K562 (cell line): ENCODE data around the gene LRRC10B. TPM values are rescaled to one million over a fixed set of nuclear protein-coding genes. Genes with fewer than 3 reads are reported as not detected.

ENCODE experiments used
- ATAC-seq: fragments of 200-7000 bp; cut with Tn5 transposase; 3 replicates; pipeline ENCODE4 v1.9.1; 2020; ENCODE audit warnings: moderate library complexity
- BruUV-seq: library from RNA; stranded (reverse); fragments of 400-500 nt; replicated peaks from 2 replicates; lab custom pipeline; 2021; lab: Mats Ljungman, UMichigan
- CTCF ChIA-PET: fragments of 300-600 bp; formaldehyde crosslinking; extraction: SDS; loops from one replicate; lab custom pipeline; 2021; ENCODE audit warnings: low intra/inter-chr PET ratio; lab: Yijun Ruan, JAX
- POLR2A ChIA-PET: fragments of 300-600, 350-650 bp; sonication (Branson Sonifier 250); formaldehyde crosslinking; extraction: SDS; loops from one replicate; lab custom pipeline; 2021; ENCODE audit warnings: antibody characterized with exemption, inconsistent platforms; lab: Yijun Ruan, JAX
- DNase-seq, 4 experiments: peaks; one replicate each; pipeline versions ENCODE4 v3.0.0 to v3.0.0-alpha.2; 2011 to 2018; ENCODE audit warnings: low spot score in 3 of 4, mixed read lengths in 3 of 4; ENCODE audit errors: extremely low read depth in 1 of 4
- FAIRE-seq: peaks from 2 replicates; lab custom pipeline; 2011; peaks lifted over from hg19 to GRCh38; lab: Jason Lieb, UNC
- H2AFZ ChIP-seq: 2 replicates; pipeline ENCODE4 v1.6.0; 2011; ENCODE audit warnings: low read depth, low read length, control low read depth, inconsistent platforms
- H3K27ac ChIP-seq: fragments of 200-600 bp; 3 replicates; pipeline ENCODE4 v1.8.0; 2011; ENCODE audit warnings: low read depth, mild to moderate bottlenecking, control low read depth, inconsistent platforms, low read length, moderate library complexity, mixed read lengths; ENCODE audit errors: extremely low read depth
- H3K27me3 ChIP-seq, 2 experiments: fragments of 300-600 bp in 1 of 2; 2 replicates in 1 of 2; 3 replicates in 1 of 2; pipeline versions ENCODE4 v1.6.0 to v1.8.0; 2011; ENCODE audit warnings: inconsistent platforms in 2 of 2, low read length in 2 of 2, mild to moderate bottlenecking in 1 of 2, mixed read lengths in 1 of 2, moderate library complexity in 1 of 2; ENCODE audit not compliant: control insufficient read depth in 2 of 2, insufficient read depth in 2 of 2
- H3K36me3 ChIP-seq: fragments of 300-600 bp; 3 replicates; pipeline ENCODE4 v1.8.0; 2011; ENCODE audit warnings: mild to moderate bottlenecking, low read length, inconsistent platforms; ENCODE audit not compliant: control insufficient read depth, insufficient read depth
- H3K4me1 ChIP-seq, 2 experiments: fragments of 200-600 bp in 1 of 2; replicated peaks in 1 of 2; 2 replicates in 1 of 2; 3 replicates in 1 of 2; pipeline versions ENCODE4 v1.5.1 to v1.8.0; 2011; ENCODE audit warnings: inconsistent platforms in 2 of 2, low read length in 2 of 2, mild to moderate bottlenecking in 1 of 2, mixed read lengths in 1 of 2, moderate library complexity in 1 of 2; ENCODE audit not compliant: control insufficient read depth in 2 of 2, insufficient read depth in 2 of 2
- H3K4me2 ChIP-seq: 2 replicates; pipeline ENCODE4 v1.6.1; 2011; ENCODE audit warnings: low read length, control low read depth, inconsistent platforms, mixed read lengths; ENCODE audit not compliant: insufficient read depth
- H3K4me3 ChIP-seq: fragments of 200-600 bp; sonication (generic), shearing (Covaris generic); 2 replicates; pipeline ENCODE4 v1.5.1; 2016; ENCODE audit warnings: control low read depth, inconsistent platforms
- H3K79me2 ChIP-seq: fragments of 200-600 bp; 3 replicates; pipeline ENCODE4 v1.8.0; 2011; ENCODE audit warnings: low read length, inconsistent platforms; ENCODE audit not compliant: control insufficient read depth, insufficient read depth
- H3K9ac ChIP-seq, 2 experiments: 2 replicates each; pipeline versions ENCODE4 v1.6.0 to v1.6.1; 2011; ENCODE audit warnings: low read depth in 2 of 2, low read length in 2 of 2, control low read depth in 1 of 2, inconsistent platforms in 1 of 2, mild to moderate bottlenecking in 1 of 2, mixed read lengths in 1 of 2; ENCODE audit not compliant: insufficient read depth in 1 of 2
- H3K9me1 ChIP-seq: one replicate; pipeline ENCODE4 v1.6.0; 2011; ENCODE audit warnings: inconsistent platforms, mild to moderate bottlenecking, low read length, moderate library complexity; ENCODE audit not compliant: control insufficient read depth, insufficient read depth
- H3K9me3 ChIP-seq: replicated peaks from 2 replicates; pipeline ENCODE4 v1.5.1; 2011; ENCODE audit warnings: low read depth, low read length, inconsistent platforms; ENCODE audit not compliant: control insufficient read depth, insufficient read depth
- H4K20me1 ChIP-seq: replicated peaks from 2 replicates; pipeline ENCODE4 v1.6.1; 2011; ENCODE audit warnings: low read length, inconsistent platforms, mixed read lengths; ENCODE audit not compliant: control insufficient read depth, insufficient read depth
- CREB3L1 ChIP-seq: fragments of 450-650 bp; IDR thresholded peaks from 2 replicates; pipeline ENCODE4 v1.6.1; 2014; ENCODE audit warnings: low read depth, mild to moderate bottlenecking, moderate library complexity, borderline replicate concordance
- CTCF ChIP-seq, 3 experiments: IDR thresholded peaks in 2 of 3; conservative IDR thresholded peaks in 1 of 3; 2 replicates each; pipeline ENCODE4 v1.5.1; 2011 to 2012; ENCODE audit warnings: low read length in 3 of 3, mild to moderate bottlenecking in 3 of 3, control low read depth in 2 of 3, improper control_type of control experiment in 1 of 3, inconsistent platforms in 1 of 3, low read depth in 1 of 3, mixed read lengths in 1 of 3, moderate library complexity in 1 of 3; ENCODE audit not compliant: insufficient read depth in 2 of 3
- CTCFL ChIP-seq: IDR thresholded peaks from 2 replicates; pipeline ENCODE4 v1.6.1; 2011; ENCODE audit warnings: borderline replicate concordance, low read depth, mild to moderate bottlenecking, moderate library complexity, low read length; ENCODE audit not compliant: insufficient read depth, poor library complexity, severe bottlenecking
- E2F6 ChIP-seq, 2 experiments: IDR thresholded peaks; 2 replicates each; pipeline ENCODE4 v1.6.1; 2011; ENCODE audit warnings: borderline replicate concordance in 1 of 2, control low read depth in 1 of 2, low read depth in 1 of 2, low read length in 1 of 2, mild to moderate bottlenecking in 1 of 2, mixed read lengths in 1 of 2, moderate library complexity in 1 of 2; ENCODE audit not compliant: insufficient read depth in 1 of 2, insufficient read length in 1 of 2, poor library complexity in 1 of 2, severe bottlenecking in 1 of 2; ENCODE audit errors: extremely low read depth in 1 of 2
- EGR1 ChIP-seq: fragments of 450-650 bp; conservative IDR thresholded peaks from 2 replicates; pipeline ENCODE4 v1.6.1; 2017; ENCODE audit warnings: mild to moderate bottlenecking
- GABPB1 ChIP-seq: sonication (generic); formaldehyde crosslinking; IDR thresholded peaks from 2 replicates; pipeline ENCODE4 v1.8.0; 2022; ENCODE audit warnings: mild to moderate bottlenecking, missing genetic modification reagents
- SIRT6 ChIP-seq: IDR thresholded peaks from one replicate; pipeline ENCODE4 v1.6.1; 2012; ENCODE audit warnings: low read depth, mild to moderate bottlenecking, control low read depth, inconsistent platforms, low read length, moderate library complexity
- SMARCA5 ChIP-seq: fragments of 450-650 bp; IDR thresholded peaks from 2 replicates; pipeline ENCODE4 v1.6.1; 2016
- VEZF1 ChIP-seq: fragments of 200-800 bp; sonication (Bioruptor generic); IDR thresholded peaks from 2 replicates; pipeline ENCODE4 v1.6.1; 2017; ENCODE audit warnings: missing genetic modification characterization, missing compliant biosample characterization
- WGBS: fragments of 100-300 bp; shearing (Covaris generic); methylation state at CpG from one replicate; pipeline ENCODE4 v1.1.6; 2016; ENCODE audit warnings: low coverage, mixed read lengths; ENCODE audit not compliant: insufficient coverage; ENCODE audit errors: missing lambda C conversion rate; 5-methylcytosine and 5-hydroxymethylcytosine counted together
- in situ Hi-C: fragments of 300-500 bp; cut with MboI; formaldehyde crosslinking; loops from 4 replicates; pipeline ENCODE4 v1.15.0; 2018; ENCODE audit warnings: inconsistent platforms, mixed read lengths
- intact Hi-C: fragments of 100-400 bp; cut with micrococcal nuclease; formaldehyde crosslinking; loops from 2 replicates; pipeline ENCODE4 v1.14.2; 2022
- polyA plus RNA-seq, 8 experiments: library from polyadenylated mRNA; depleted of rRNA in 4 of 8; stranded (reverse) in 5 of 8; unstranded in 3 of 8; fragments of >200 nt; fragmentation: Nextera tagmentation in 2 of 8; fragmentation: Illumina TruSeq in 1 of 8; extraction: Ambion mirVana in 2 of 8; extraction: Trizol in 1 of 8; gene quantifications; 2 replicates each; pipeline versions ENCODE4 v1.2.1 to v1.2.3, GENCODE V29; 2011 to 2014; ENCODE audit warnings: inconsistent platforms in 1 of 8, missing spikeins in 1 of 8
- total RNA-seq, 7 experiments: library from RNA; depleted of rRNA in 6 of 7; stranded (reverse); fragments of >200 nt in 6 of 7; fragmentation: Illumina TruSeq in 2 of 7; extraction: Trizol in 2 of 7; gene quantifications; 2 replicates each; pipeline versions ENCODE4 v1.2.1 to v1.2.3, GENCODE V29; 2011 to 2021; ENCODE audit warnings: low replicate concordance in 1 of 7

LRRC10B gene
- total and polyA plus RNA-seq, 9 of the 15 experiments (the other 6 are each of a cell fraction or from before 2014, with no cell fraction given), result 0.11 TPM; not detected in 8

GRCh38 chr11:61555051-61555969 is 46.8 kb downstream of the LRRC10B start:
- no peak overlapping the region for H2AFZ ChIP-seq
- TF ChIP-seq SMARCA5, result no peak
- no peak for TF ChIP-seq GABPB1 (CRISPR knock-in tag)
- TF ChIP-seq EGR1, result peak; percentile 67
- no peak for TF ChIP-seq CREB3L1
- peak; percentile 23; the same call in 1 of the 2 replicates for TF ChIP-seq VEZF1 (CRISPR knock-in tag)
- TF ChIP-seq E2F6 (IDR thresholded peaks at IDR 0.05; ENCODE audit: borderline replicate concordance in 1 of 2, extremely low read depth in 1 of 2, insufficient read depth in 1 of 2, insufficient read length in 1 of 2, low read depth in 1 of 2, low read length in 1 of 2, poor library complexity in 1 of 2, severe bottlenecking in 1 of 2), result no peak
- peak; percentile 26 to 48 (median 33); a peak in 5 of 6 replicates for TF ChIP-seq CTCF (IDR thresholded peaks at IDR 0.05 in 2 of 3, conservative IDR thresholded peaks at IDR 0.05 in 1 of 3; ENCODE audit: insufficient read depth in 2 of 3, low read depth in 1 of 3, low read length in 3 of 3)
- no peak for TF ChIP-seq SIRT6
- TF ChIP-seq CTCFL, result peak; percentile 79
- H3K79me2 ChIP-seq, result no peaks in the 10 kb centered on the region
- BruUV-seq, result no TSS peak
- DNase-seq, result peak; percentile 21 to 82 (median 70)
- intact Hi-C loops (no loop called here), in situ Hi-C loops (no loop called here)
- peak; percentile 84 for ATAC-seq
- no peaks in the 10 kb centered on the region for H3K9me3 ChIP-seq
- ChIA-PET CTCF (no interaction called here), POLR2A (interaction anchor here (1.5 kb wide), 1 partner anchor 12 kb away, joined by 5 read pairs; no protein-coding TSS in a partner anchor)
- no peaks in the 10 kb centered on the region for H3K9me1 ChIP-seq
- WGBS, result 6% methylated on average over 39 of the region's 57 CpGs
- H3K9ac ChIP-seq, result no peak overlapping the region
- FAIRE-seq, result no peak
- H3K36me3 ChIP-seq, result no peaks in the 10 kb centered on the region
- no peak overlapping the region for H3K4me3 ChIP-seq
- no peak overlapping the region for H3K4me2 ChIP-seq
- H3K27ac ChIP-seq, result no peak overlapping the region
- H4K20me1 ChIP-seq, result peaks cover 11% of the 10 kb centered on the region; the same call in 1 of the 2 replicates
- peaks cover 9 to 72% of the 10 kb centered on the region in 2 experiments; a peak in 3 of 5 replicates for H3K27me3 ChIP-seq
- peaks cover 0 to 37% of the 10 kb centered on the region in 2 experiments; a peak in 4 of 5 replicates for H3K4me1 ChIP-seq
